Heart right ventricle (tissue), 16 donors: ENCODE results near the gene COL23A1. TPM values are rescaled to one million over a fixed set of nuclear protein-coding genes. Genes with fewer than 3 reads are reported as not detected.

Source experiments
- ATAC-seq, 8 donors: fragments of 200-7000 bp; cut with Tn5 transposase; one replicate each; pipeline ENCODE4 v1.9.1; 2020; ENCODE audit warnings: mild to moderate bottlenecking in 8 of 8, moderate library complexity in 8 of 8, moderate number of reproducible peaks in 1 of 8
- DNase-seq, 2 donors: peaks; one replicate each; pipeline ENCODE4 v3.0.0-alpha.2; 2020
- H3K27ac ChIP-seq, 10 donors: fragments of 200-600 bp; sonication (generic) in 2 of 10; one replicate each; pipeline versions ENCODE4 v1.5.0 to v1.8.0; 2020 to 2022; ENCODE audit warnings: mild to moderate bottlenecking in 3 of 10
- H3K27me3 ChIP-seq, 7 donors: fragments of 200-600 bp; one replicate each; pipeline ENCODE4 v1.8.0; 2021 to 2022; ENCODE audit warnings: mild to moderate bottlenecking in 2 of 7
- H3K36me3 ChIP-seq, 9 donors: fragments of 200-600 bp; sonication (generic) in 1 of 9; one replicate each; pipeline versions ENCODE4 v1.5.0 to v1.8.0; 2020 to 2022; ENCODE audit warnings: mild to moderate bottlenecking in 2 of 9
- H3K4me1 ChIP-seq, 9 donors: fragments of 200-600 bp; sonication (generic) in 1 of 9; one replicate each; pipeline versions ENCODE4 v1.5.0 to v1.8.0; 2020 to 2022; ENCODE audit warnings: mild to moderate bottlenecking in 4 of 9
- H3K4me3 ChIP-seq, 10 donors: fragments of 200-600 bp; sonication (generic) in 2 of 10; one replicate each; pipeline versions ENCODE4 v1.5.0 to v1.8.0; 2020 to 2022; ENCODE audit warnings: mild to moderate bottlenecking in 7 of 10, moderate library complexity in 2 of 10
- H3K9me3 ChIP-seq, 11 donors: fragments of 200-600 bp in 10 of 11; sonication (generic) in 2 of 11; one replicate each; pipeline versions ENCODE4 v1.5.0 to v1.8.0; 2013 to 2022; ENCODE audit warnings: mild to moderate bottlenecking in 2 of 11, control low read depth in 1 of 11, moderate library complexity in 1 of 11
- CTCF ChIP-seq, 9 donors: fragments of 200-600 bp; sonication (generic) in 2 of 9; IDR thresholded peaks; one replicate each; pipeline versions ENCODE4 v1.5.0 to v1.8.0; 2021 to 2022; ENCODE audit warnings: antibody characterized with exemption in 9 of 9, mild to moderate bottlenecking in 5 of 9, moderate library complexity in 1 of 9
- WGBS, 2 donors: extraction: QIAGEN DNeasy Blood & Tissue Kit; methylation state at CpG; one replicate each; pipeline ENCODE4 v1.1.7; 2013; ENCODE audit warnings: inconsistent platforms in 1 of 2; 5-methylcytosine and 5-hydroxymethylcytosine counted together
- intact Hi-C, 10 donors: fragments of 100-400 bp; cut with DNase I; formaldehyde crosslinking; loops; one replicate each; pipeline versions ENCODE4 v1.11.1 to v1.14.2; 2022
- polyA plus RNA-seq, 2 donors: library from polyadenylated mRNA; stranded (reverse); fragments of 200-250 nt; gene quantifications; one replicate each; pipeline ENCODE4 v1.2.3, GENCODE V29; 2013
- total RNA-seq, 10 donors: library from RNA; stranded (reverse); fragmentation: NEBNext Ultra II Directional in 3 of 10; extraction: Animal tissue kit (Norgen Biotek cat#: 25700) in 3 of 10; gene quantifications; one replicate each; pipeline versions ENCODE4 v1.2.1 to v1.2.4, GENCODE V29; 2021 to 2023
- donor health status: Arrhythmogenic right ventricular cardiomyopathy.
- donor health status: ischemic (EF 13 %, LVEDD 7.1; RV severe dilation, severe dysfunction).
- donor health status: healthy with polysubstance abuse.
- donor health status: DM: no; HTN: yes; CAD: no.
- donor health status: DM: no; HTN: no; CAD: no.
- donor health status: ischemic (EF 25% LVEDD 6.9; RV normal size, moderate dysfunction).
- donor health status: ischemic (EF 25% LVEDD 5.7; RV mildly dilated, moderate dysfunction).
- donor health status: healthy.
- donor health status: DM: yes; HTN: yes; CAD: no.
- donor health status: Ischemic cardiomyopathy.
- donor health status: ischemic (EF 35%, LVEDD 5.7; RV mildly dilated, moderate dysfunction).
- donor health status: nonischemic (EF 11% LVEDD 7.7; RV severe dilation, severe dysfunction).
- donor health status: DM: yes; HTN: yes; CAD: no.
- donor health status: PGD.
- donor health status: ischemic (EF 29% LVEDD 5.4; RV normal size, mild dysfunction).
- donor health status: nonischemic (EF 23%, LVEDD 6.1; RV moderate dilation, normal function).

Gene COL23A1
- total and polyA plus RNA-seq, 12 donors, result 8.9 to 29.0 (median 16.2) TPM

DNA sequence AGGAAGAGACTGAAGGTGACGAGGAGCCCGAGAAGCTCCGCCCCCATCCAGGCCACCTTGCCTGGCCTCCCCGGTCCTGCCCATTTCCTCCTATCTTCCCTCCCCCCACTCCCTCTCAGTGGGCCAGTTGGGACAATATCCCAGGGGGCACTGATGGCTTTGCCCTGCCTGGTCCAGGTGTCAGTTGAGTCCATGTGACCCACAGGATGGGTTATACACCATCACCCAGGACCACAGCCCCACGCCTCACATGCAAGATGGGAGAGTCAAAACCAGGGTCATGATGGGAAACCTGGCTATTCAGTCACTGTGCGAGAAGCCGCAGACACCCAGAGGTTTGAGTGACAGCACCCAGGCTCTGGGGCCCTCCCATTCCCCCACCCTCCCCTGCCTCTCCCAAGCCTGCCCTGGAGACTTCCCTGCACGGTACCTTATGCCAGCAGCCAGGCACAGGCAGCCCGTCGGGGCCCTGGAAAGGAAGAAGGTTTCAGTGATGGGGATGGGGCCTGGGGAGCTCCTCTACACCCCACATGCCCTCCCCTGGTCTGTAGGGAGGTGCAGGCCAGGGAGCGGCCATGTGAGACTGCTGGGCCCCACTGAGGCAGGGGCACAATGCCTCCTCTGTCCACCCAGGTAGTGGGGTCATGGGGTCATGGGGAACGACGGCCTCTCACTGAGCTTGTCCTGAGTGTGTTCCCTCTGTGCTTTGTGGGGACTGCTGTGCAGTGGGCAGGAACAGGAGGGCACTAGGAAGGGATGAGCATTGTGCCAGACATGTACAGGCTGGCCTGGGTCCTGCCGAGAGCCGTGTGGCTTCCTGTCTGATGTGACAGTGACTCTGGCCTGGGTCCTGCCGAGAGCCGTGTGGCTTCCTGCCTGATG, 351.2 kb downstream of the COL23A1 start:
- Histone ChIP-seq H3K9me3 (no peaks in the 10 kb centered on the region), H3K36me3 (no peaks in the 10 kb centered on the region), H3K4me3 (no peak overlapping the region), H3K27ac (peak overlapping the region in 8 of 10 donors; percentile 48 to 90 (median 75)), H3K27me3 (no peaks in the 10 kb centered on the region), H3K4me1 (peaks cover 12 to 84% (median 42%) of the 10 kb centered on the region in 9 donors)
- intact Hi-C loops, result no loop called here
- WGBS, 2 donors, result 46 to 65% methylated on average over 17 of the region's 17 CpGs
- no peak for TF ChIP-seq CTCF (IDR thresholded peaks at IDR 0.05)
- ATAC-seq (no peak), DNase-seq (no peak)

GRCh38 chr5:178238313-178238635, 351.9 kb downstream of the COL23A1 start:
- ATAC-seq (no peak), DNase-seq (no peak)
- intact Hi-C loops, result no loop called here
- Histone ChIP-seq H3K36me3 (no peaks in the 10 kb centered on the region), H3K9me3 (no peaks in the 10 kb centered on the region), H3K27me3 (no peaks in the 10 kb centered on the region), H3K27ac (peak overlapping the region in 4 of 10 donors; percentile 73 to 90 (median 82)), H3K4me3 (no peak overlapping the region), H3K4me1 (peaks cover 12 to 89% (median 42%) of the 10 kb centered on the region in 9 donors)
- no peak for TF ChIP-seq CTCF (IDR thresholded peaks at IDR 0.05)
- 94 to 96% methylated on average over 6 of the region's 6 CpGs for WGBS, 2 donors

GRCh38 chr5:178237431-178238312, 352.5 kb downstream of the COL23A1 start:
- Histone ChIP-seq H3K4me3 (no peak overlapping the region), H3K9me3 (no peaks in the 10 kb centered on the region), H3K36me3 (no peaks in the 10 kb centered on the region), H3K27me3 (no peaks in the 10 kb centered on the region), H3K27ac (peak overlapping the region in 5 of 10 donors; percentile 45 to 90 (median 78)), H3K4me1 (peaks cover 15 to 95% (median 45%) of the 10 kb centered on the region in 9 donors)
- WGBS, 2 donors, result 67 to 68% methylated on average over 13 of the region's 13 CpGs
- no peak for ATAC-seq
- no peak for DNase-seq
- TF ChIP-seq CTCF (IDR thresholded peaks at IDR 0.05), result no peak
- intact Hi-C loops, result loop anchor here in 1 of 10 donors (2.0 kb wide), 1 partner anchor 353 kb away; the partner anchor contains the start of gene COL23A1

- intact Hi-C loops, result loop anchor here in 1 of 10 donors (2.0 kb wide), 1 partner anchor 354 kb away; the partner anchor contains the start of gene COL23A1
- H3K4me1 ChIP-seq, result peaks cover 14 to 88% (median 41%) of the 10 kb centered on the region in 9 donors
- WGBS, 2 donors, result 24 to 48% methylated on average over 4 of the region's 4 CpGs
- no peaks in the 10 kb centered on the region for H3K27me3 ChIP-seq
- H3K36me3 ChIP-seq, result no peaks in the 10 kb centered on the region
- no peak overlapping the region for H3K4me3 ChIP-seq
- DNase-seq, result peak in 1 of 2 donors; percentile 72
- no peak for TF ChIP-seq CTCF (IDR thresholded peaks at IDR 0.05)
- H3K27ac ChIP-seq, result peak overlapping the region in 7 of 10 donors; percentile 15 to 90 (median 45)
- ATAC-seq, result peak in 6 of 8 donors; percentile 10 to 64 (median 47)
- H3K9me3 ChIP-seq, result no peaks in the 10 kb centered on the region
Measured at GRCh38 chr5:178236679-178237078, 353.5 kb downstream of the COL23A1 start.
